ENCODE data around the gene NDOR1. TPM values are rescaled to one million over a fixed set of nuclear protein-coding genes. Genes with fewer than 3 reads are reported as not detected.

Gene NDOR1
- total and polyA plus RNA-seq, 2 of the 8 experiments (the other 6 are each of a cell fraction or from before 2014, with no cell fraction given), result 25.7 to 32.3 TPM

DNA sequence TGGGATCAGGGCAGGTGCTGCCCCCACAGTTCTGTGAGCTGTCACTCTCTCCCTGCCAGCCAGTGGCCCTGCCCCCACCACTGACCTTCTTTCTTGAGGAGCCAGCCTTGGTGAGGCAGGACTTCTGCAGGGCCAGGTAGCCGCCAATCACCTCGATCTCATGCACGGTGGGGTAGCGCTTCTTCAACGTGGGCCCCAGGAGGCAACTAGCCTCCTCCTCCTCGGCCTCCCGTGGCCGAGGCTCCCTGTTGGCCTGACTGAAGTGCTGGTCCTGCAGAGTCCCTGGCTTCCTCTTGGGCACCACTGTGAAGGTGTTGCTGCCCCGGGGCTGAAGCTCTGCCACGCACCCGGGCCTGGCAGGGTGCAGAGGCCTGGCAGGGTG lies 6.6 kb upstream of the NDOR1 start (continued):
- TF ChIP-seq ZNF274 (IDR thresholded peaks at IDR 0.05; ENCODE audit: borderline replicate concordance, extremely low read depth, low read length), result no peak
- no peak for TF ChIP-seq HDAC6 (IDR thresholded peaks at IDR 0.05; ENCODE audit: low read depth, low read length)
- TF ChIP-seq, protein P1, sequence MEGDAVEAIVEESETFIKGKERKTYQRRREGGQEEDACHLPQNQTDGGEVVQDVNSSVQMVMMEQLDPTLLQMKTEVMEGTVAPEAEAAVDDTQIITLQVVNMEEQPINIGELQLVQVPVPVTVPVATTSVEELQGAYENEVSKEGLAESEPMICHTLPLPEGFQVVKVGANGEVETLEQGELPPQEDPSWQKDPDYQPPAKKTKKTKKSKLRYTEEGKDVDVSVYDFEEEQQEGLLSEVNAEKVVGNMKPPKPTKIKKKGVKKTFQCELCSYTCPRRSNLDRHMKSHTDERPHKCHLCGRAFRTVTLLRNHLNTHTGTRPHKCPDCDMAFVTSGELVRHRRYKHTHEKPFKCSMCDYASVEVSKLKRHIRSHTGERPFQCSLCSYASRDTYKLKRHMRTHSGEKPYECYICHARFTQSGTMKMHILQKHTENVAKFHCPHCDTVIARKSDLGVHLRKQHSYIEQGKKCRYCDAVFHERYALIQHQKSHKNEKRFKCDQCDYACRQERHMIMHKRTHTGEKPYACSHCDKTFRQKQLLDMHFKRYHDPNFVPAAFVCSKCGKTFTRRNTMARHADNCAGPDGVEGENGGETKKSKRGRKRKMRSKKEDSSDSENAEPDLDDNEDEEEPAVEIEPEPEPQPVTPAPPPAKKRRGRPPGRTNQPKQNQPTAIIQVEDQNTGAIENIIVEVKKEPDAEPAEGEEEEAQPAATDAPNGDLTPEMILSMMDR (IDR thresholded peaks at IDR 0.05; ENCODE audit: control extremely low read depth in 1 of 3, insufficient read depth in 1 of 3, low read depth in 1 of 3, low read length in 3 of 3), result no peak
- TF ChIP-seq SRF (IDR thresholded peaks at IDR 0.05; ENCODE audit: low read depth, low read length), result no peak
- no peak for TF ChIP-seq CTBP2 (IDR thresholded peaks at IDR 0.05; ENCODE audit: borderline replicate concordance, insufficient read depth, insufficient read length, low read length)
- no peak for TF ChIP-seq NANOG (IDR thresholded peaks at IDR 0.05; ENCODE audit: insufficient read depth, low read depth, low read length, poor library complexity, severe bottlenecking)

All from H1 (cell line).